HL-60/S4 treated with phorbol 12-myristate 13-acetate at 8.2 ng/mL for 4 days and 3 days (cell line): Measurements from ENCODE around the gene PIGC.

Experiments
- in situ Hi-C: fragments of 300-500 bp; cut with MboI; formaldehyde crosslinking; loops from 2 replicates; pipeline ENCODE4 v1.15.0; 2022; ENCODE audit warnings: low sequenced_read_pairs

PIGC gene

GRCh38 chr1:172399756-172400721 lies 43.8 kb downstream of the PIGC start:
- in situ Hi-C loops, result no loop called here

- in situ Hi-C loops, result no loop called here
Observed at GRCh38 chr1:172398970-172399755, 44.7 kb downstream of the PIGC start.

GRCh38 chr1:172398193-172398592 lies 45.7 kb downstream of the PIGC start:
- in situ Hi-C loops, result no loop called here

GRCh38 chr1:172397633-172398032 lies 46.2 kb downstream of the PIGC start:
- in situ Hi-C loops, result no loop called here

GRCh38 chr1:172397221-172397620 lies 46.6 kb downstream of the PIGC start:
- in situ Hi-C loops, result no loop called here

- in situ Hi-C loops, result no loop called here
Observed at GRCh38 chr1:172395576-172395975, 48.3 kb downstream of the PIGC start.

GRCh38 chr1:172394811-172395210 lies 49.1 kb downstream of the PIGC start:
- in situ Hi-C loops, result no loop called here

- in situ Hi-C loops, result no loop called here
Observed at GRCh38 chr1:172394141-172394751, 49.6 kb downstream of the PIGC start.

GRCh38 chr1:172393354-172393753 lies 50.5 kb downstream of the PIGC start:
- in situ Hi-C loops, result no loop called here

- in situ Hi-C loops, result no loop called here
Observed at GRCh38 chr1:172391976-172392375, 51.9 kb downstream of the PIGC start.
